K562 (cell line): Measurements from ENCODE around the gene DLX2. TPM values are rescaled to one million over a fixed set of nuclear protein-coding genes. Genes with fewer than 3 reads are reported as not detected.

Source experiments
- CBFB ChIP-seq: sonication (generic); formaldehyde crosslinking; IDR thresholded peaks from 2 replicates; pipeline ENCODE4 v1.4.0; 2020; ENCODE audit warnings: mild to moderate bottlenecking, missing genetic modification reagents
- ESRRA ChIP-seq: fragments of 450-650 bp; IDR thresholded peaks from 2 replicates; pipeline ENCODE4 v1.6.1; 2014; ENCODE audit warnings: low read depth, mild to moderate bottlenecking, moderate library complexity, borderline replicate concordance
- HNRNPL ChIP-seq: fragments of 200-400 bp; formaldehyde crosslinking; IDR thresholded peaks from 2 replicates; pipeline ENCODE4 v1.6.1; 2017; ENCODE audit warnings: low read depth, mild to moderate bottlenecking, low read length
- KDM2B ChIP-seq: fragments of 250-450 bp; sonication (Bioruptor Pico); IDR thresholded peaks from 2 replicates; pipeline ENCODE4 v1.8.0; 2021; ENCODE audit warnings: mild to moderate bottlenecking, moderate library complexity
- NCOA1 ChIP-seq: fragments of 450-650 bp; IDR thresholded peaks from 2 replicates; pipeline ENCODE4 v1.6.1; 2016; ENCODE audit warnings: low read depth
- PHB2 ChIP-seq: fragments of 450-650 bp; IDR thresholded peaks from 2 replicates; pipeline ENCODE4 v1.6.1; 2017; ENCODE audit warnings: low read depth
- SAP30 ChIP-seq: fragments of 200-600 bp; sonication (generic); IDR thresholded peaks from 2 replicates; pipeline ENCODE4 v1.6.1; 2012; ENCODE audit warnings: borderline replicate concordance, low read depth, mild to moderate bottlenecking, moderate library complexity, low read length, control low read depth, inconsistent platforms; ENCODE audit not compliant: insufficient read depth, poor library complexity, severe bottlenecking
- SRSF9 ChIP-seq: fragments of 200-400 bp; formaldehyde crosslinking; IDR thresholded peaks from 2 replicates; pipeline ENCODE4 v1.6.1; 2017; ENCODE audit warnings: low read depth, low read length, borderline replicate concordance
- STAT5A ChIP-seq: IDR thresholded peaks from 2 replicates; pipeline ENCODE4 v1.6.1; 2012; ENCODE audit warnings: low read length, inconsistent platforms, borderline replicate concordance
- U2AF1 ChIP-seq: fragments of 200-400 bp; formaldehyde crosslinking; optimal IDR thresholded peaks from 2 replicates; pipeline ENCODE3; 2017; ENCODE audit warnings: mild to moderate bottlenecking, low read depth, low read length, moderate library complexity
- ZNF12 ChIP-seq: sonication (generic); formaldehyde crosslinking; IDR thresholded peaks from 2 replicates; pipeline ENCODE4 v1.4.0; 2020; ENCODE audit warnings: mild to moderate bottlenecking, missing genetic modification reagents
- ZNF318 ChIP-seq, 2 experiments: fragments of 450-650 bp; IDR thresholded peaks; 2 replicates each; pipeline ENCODE4 v1.6.1; 2016; ENCODE audit warnings: mild to moderate bottlenecking in 2 of 2, borderline replicate concordance in 1 of 2, low read depth in 1 of 2, moderate library complexity in 1 of 2
- polyA plus RNA-seq, 8 experiments: library from polyadenylated mRNA; depleted of rRNA in 4 of 8; stranded (reverse) in 5 of 8; unstranded in 3 of 8; fragments of >200 nt; fragmentation: Nextera tagmentation in 2 of 8; fragmentation: Illumina TruSeq in 1 of 8; extraction: Ambion mirVana in 2 of 8; extraction: Trizol in 1 of 8; gene quantifications; 2 replicates each; pipeline versions ENCODE4 v1.2.1 to v1.2.3, GENCODE V29; 2011 to 2014; ENCODE audit warnings: inconsistent platforms in 1 of 8, missing spikeins in 1 of 8
- total RNA-seq, 7 experiments: library from RNA; depleted of rRNA in 6 of 7; stranded (reverse); fragments of >200 nt in 6 of 7; fragmentation: Illumina TruSeq in 2 of 7; extraction: Trizol in 2 of 7; gene quantifications; 2 replicates each; pipeline versions ENCODE4 v1.2.1 to v1.2.3, GENCODE V29; 2011 to 2021; ENCODE audit warnings: low replicate concordance in 1 of 7
- TF ChIP-seq, protein P1 (sequence below): IDR thresholded peaks from 3 replicates; pipeline ENCODE4 v1.6.1; 2011; ENCODE audit warnings: borderline replicate concordance, mild to moderate bottlenecking, moderate library complexity; ENCODE audit not compliant: insufficient read length; ENCODE audit errors: extremely low read depth

DLX2 gene
- total and polyA plus RNA-seq, 9 of the 15 experiments (the other 6 are each of a cell fraction or from before 2014, with no cell fraction given), result 0.14 to 4.3 (median 0.86) TPM

- TF ChIP-seq ZNF318 (IDR thresholded peaks at IDR 0.05; ENCODE audit: borderline replicate concordance in 1 of 2, low read depth in 1 of 2) (no peak), ZNF12 (CRISPR knock-in tag) (peak; percentile 86), SAP30 (peak; percentile 27), STAT5A (no peak), ESRRA (peak; percentile 60; the same call in 1 of the 2 replicates), U2AF1 (peak; percentile 25), HNRNPL (peak; percentile 74; the same call in 1 of the 2 replicates), SRSF9 (no peak), CBFB (CRISPR knock-in tag) (0 out of 2 replicates have a peak, but pooled peaks have one; percentile 14), NCOA1 (peak; percentile 53; the same call in 1 of the 2 replicates), PHB2 (no peak), KDM2B (CRISPR knock-in tag) (peak; percentile 69; the same call in 1 of the 2 replicates)
- TF ChIP-seq, protein P1, sequence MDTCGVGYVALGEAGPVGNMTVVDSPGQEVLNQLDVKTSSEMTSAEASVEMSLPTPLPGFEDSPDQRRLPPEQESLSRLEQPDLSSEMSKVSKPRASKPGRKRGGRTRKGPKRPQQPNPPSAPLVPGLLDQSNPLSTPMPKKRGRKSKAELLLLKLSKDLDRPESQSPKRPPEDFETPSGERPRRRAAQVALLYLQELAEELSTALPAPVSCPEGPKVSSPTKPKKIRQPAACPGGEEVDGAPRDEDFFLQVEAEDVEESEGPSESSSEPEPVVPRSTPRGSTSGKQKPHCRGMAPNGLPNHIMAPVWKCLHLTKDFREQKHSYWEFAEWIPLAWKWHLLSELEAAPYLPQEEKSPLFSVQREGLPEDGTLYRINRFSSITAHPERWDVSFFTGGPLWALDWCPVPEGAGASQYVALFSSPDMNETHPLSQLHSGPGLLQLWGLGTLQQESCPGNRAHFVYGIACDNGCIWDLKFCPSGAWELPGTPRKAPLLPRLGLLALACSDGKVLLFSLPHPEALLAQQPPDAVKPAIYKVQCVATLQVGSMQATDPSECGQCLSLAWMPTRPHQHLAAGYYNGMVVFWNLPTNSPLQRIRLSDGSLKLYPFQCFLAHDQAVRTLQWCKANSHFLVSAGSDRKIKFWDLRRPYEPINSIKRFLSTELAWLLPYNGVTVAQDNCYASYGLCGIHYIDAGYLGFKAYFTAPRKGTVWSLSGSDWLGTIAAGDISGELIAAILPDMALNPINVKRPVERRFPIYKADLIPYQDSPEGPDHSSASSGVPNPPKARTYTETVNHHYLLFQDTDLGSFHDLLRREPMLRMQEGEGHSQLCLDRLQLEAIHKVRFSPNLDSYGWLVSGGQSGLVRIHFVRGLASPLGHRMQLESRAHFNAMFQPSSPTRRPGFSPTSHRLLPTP, result no peak
Measured at GRCh38 chr2:172098650-172099471, 3.8 kb downstream of the DLX2 start (continued).
